SU-DHL-6 (cell line): ENCODE measurements around the gene DUS2.

Experiments used
- H2AFZ ChIP-seq: fragments of 200-600 bp; sonication (generic); 2 replicates; pipeline ENCODE4 v1.6.1; 2014; ENCODE audit warnings: low read depth, mild to moderate bottlenecking, moderate library complexity, mixed read lengths, antibody characterized with exemption, low read length; ENCODE audit not compliant: severe bottlenecking
- H3F3A ChIP-seq: fragments of 200-600 bp; shearing (Covaris generic); 2 replicates; pipeline ENCODE4 v1.6.0; 2016; ENCODE audit warnings: antibody characterized with exemption, mild to moderate bottlenecking; ENCODE audit not compliant: insufficient read depth
- H3K27ac ChIP-seq: fragments of 200-600 bp; sonication (generic); 2 replicates; pipeline ENCODE4 v1.5.1; 2016; ENCODE audit warnings: low read depth, mild to moderate bottlenecking, low read length, moderate library complexity, mixed read lengths
- H3K27me3 ChIP-seq: fragments of 200-600 bp; sonication (generic), shearing (Covaris generic); 2 replicates; pipeline ENCODE4 v1.6.0; 2014; ENCODE audit warnings: mild to moderate bottlenecking, low read length
- H3K36me3 ChIP-seq: fragments of 200-600 bp; sonication (generic); 2 replicates; pipeline ENCODE4 v1.6.1; 2014; ENCODE audit warnings: mild to moderate bottlenecking, low read length, mixed read lengths
- H3K4me2 ChIP-seq: fragments of 300-600, 200-600 bp; shearing (Covaris generic), sonication (generic); 2 replicates; pipeline ENCODE4 v1.6.0; 2014; ENCODE audit warnings: low read length, low read depth, mild to moderate bottlenecking; ENCODE audit not compliant: poor library complexity, severe bottlenecking
- H3K4me3 ChIP-seq: fragments of 200-600 bp; sonication (generic); 2 replicates; pipeline ENCODE4 v1.5.1; 2014; ENCODE audit warnings: antibody characterized with exemption, low read length, mild to moderate bottlenecking, mixed read lengths; ENCODE audit not compliant: insufficient read depth, poor library complexity, severe bottlenecking
- H3K79me2 ChIP-seq: fragments of 200-600 bp; sonication (generic); 2 replicates; pipeline ENCODE4 v1.6.1; 2014; ENCODE audit warnings: mild to moderate bottlenecking, low read length, moderate library complexity; ENCODE audit not compliant: insufficient read depth
- H3K9ac ChIP-seq: fragments of 200-600 bp; sonication (generic); 2 replicates; pipeline ENCODE4 v1.7.0; 2014; ENCODE audit warnings: mild to moderate bottlenecking, low read length
- H3K9me2 ChIP-seq: fragments of 200-600 bp; sonication (generic); replicated peaks from 2 replicates; pipeline ENCODE4 v1.6.1; 2014; ENCODE audit warnings: low read length; ENCODE audit not compliant: insufficient read depth
- H3K9me3 ChIP-seq: fragments of 200-600 bp; sonication (generic); 2 replicates; pipeline ENCODE4 v1.6.1; 2014; ENCODE audit warnings: low read length, mixed read lengths; ENCODE audit not compliant: insufficient read depth
- H4K20me1 ChIP-seq: fragments of 200-600 bp; sonication (generic); 2 replicates; pipeline ENCODE4 v1.6.1; 2014; ENCODE audit warnings: low read depth, mild to moderate bottlenecking, antibody characterized with exemption, low read length, moderate library complexity, mixed read lengths
- EZH2phosphoT487 ChIP-seq: fragments of 200-600 bp; sonication (generic), shearing (Covaris generic); conservative IDR thresholded peaks from 2 replicates; pipeline ENCODE4 v1.6.1; 2018; ENCODE audit warnings: mild to moderate bottlenecking, antibody characterized with exemption, low read length, moderate library complexity, mixed read lengths
- TF ChIP-seq, protein P1 (sequence below): fragments of 200-600 bp; sonication (generic); IDR thresholded peaks from one replicate; pipeline ENCODE4 v1.5.1; 2017; ENCODE audit warnings: antibody characterized with exemption, mild to moderate bottlenecking, low read length, moderate library complexity; ENCODE audit not compliant: insufficient read depth, poor library complexity, severe bottlenecking

Gene DUS2

GRCh38 chr16:67977005-67977404, 46.1 kb upstream of the DUS2 start:
- no peaks in the 10 kb centered on the region for H3F3A ChIP-seq
- TF ChIP-seq, protein P1, sequence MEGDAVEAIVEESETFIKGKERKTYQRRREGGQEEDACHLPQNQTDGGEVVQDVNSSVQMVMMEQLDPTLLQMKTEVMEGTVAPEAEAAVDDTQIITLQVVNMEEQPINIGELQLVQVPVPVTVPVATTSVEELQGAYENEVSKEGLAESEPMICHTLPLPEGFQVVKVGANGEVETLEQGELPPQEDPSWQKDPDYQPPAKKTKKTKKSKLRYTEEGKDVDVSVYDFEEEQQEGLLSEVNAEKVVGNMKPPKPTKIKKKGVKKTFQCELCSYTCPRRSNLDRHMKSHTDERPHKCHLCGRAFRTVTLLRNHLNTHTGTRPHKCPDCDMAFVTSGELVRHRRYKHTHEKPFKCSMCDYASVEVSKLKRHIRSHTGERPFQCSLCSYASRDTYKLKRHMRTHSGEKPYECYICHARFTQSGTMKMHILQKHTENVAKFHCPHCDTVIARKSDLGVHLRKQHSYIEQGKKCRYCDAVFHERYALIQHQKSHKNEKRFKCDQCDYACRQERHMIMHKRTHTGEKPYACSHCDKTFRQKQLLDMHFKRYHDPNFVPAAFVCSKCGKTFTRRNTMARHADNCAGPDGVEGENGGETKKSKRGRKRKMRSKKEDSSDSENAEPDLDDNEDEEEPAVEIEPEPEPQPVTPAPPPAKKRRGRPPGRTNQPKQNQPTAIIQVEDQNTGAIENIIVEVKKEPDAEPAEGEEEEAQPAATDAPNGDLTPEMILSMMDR: no peak
- TF ChIP-seq EZH2phosphoT487: no peak
- H3K9ac ChIP-seq: no peak overlapping the region
- H4K20me1 ChIP-seq: no peaks in the 10 kb centered on the region
- no peaks in the 10 kb centered on the region for H3K79me2 ChIP-seq
- H3K4me2 ChIP-seq: no peak overlapping the region
- H3K27ac ChIP-seq: no peak overlapping the region
- no peaks in the 10 kb centered on the region for H3K9me3 ChIP-seq
- no peaks in the 10 kb centered on the region for H3K36me3 ChIP-seq
- H2AFZ ChIP-seq: no peak overlapping the region
- H3K4me3 ChIP-seq: no peak overlapping the region
- H3K27me3 ChIP-seq: no peaks in the 10 kb centered on the region
- H3K9me2 ChIP-seq: no peaks in the 10 kb centered on the region

DNA sequence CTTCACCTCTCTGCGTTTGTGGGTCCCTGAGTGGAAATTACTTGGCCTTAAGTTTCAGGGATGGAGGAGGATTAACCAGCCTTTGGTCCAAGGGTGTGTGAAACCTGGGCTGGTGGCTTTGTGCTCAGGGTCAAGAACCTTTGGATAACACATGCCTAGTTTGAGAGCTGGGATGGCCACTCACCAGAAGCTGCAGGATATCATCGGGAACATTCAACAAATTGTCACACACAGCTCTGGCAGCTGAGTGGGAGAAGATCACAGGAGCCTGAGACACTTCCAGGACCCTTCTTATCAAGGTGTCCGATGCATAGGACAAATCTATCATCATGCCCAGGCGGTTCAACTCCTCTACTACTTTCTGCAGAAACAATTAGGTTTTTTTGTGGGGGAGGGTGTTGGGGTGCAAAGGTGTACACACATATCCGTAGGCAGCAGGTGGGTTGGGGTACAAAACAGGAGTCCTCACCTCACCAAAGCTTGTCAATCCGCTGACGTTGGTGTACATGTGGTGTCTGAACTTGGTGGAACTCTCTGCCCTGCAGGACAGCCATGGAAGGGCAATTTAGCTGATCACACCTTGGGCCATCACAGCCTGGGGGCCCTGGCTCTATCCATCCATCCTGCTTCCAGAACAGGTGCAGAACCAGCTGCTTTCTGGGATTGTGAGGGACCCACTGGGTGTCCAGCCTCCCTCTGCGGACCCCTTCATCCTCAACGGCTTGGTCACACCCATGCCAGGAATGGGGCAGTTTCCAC, 45.4 kb upstream of the DUS2 start:
- Histone ChIP-seq H3K9me3 (no peaks in the 10 kb centered on the region), H3K36me3 (no peaks in the 10 kb centered on the region), H3K9ac (no peak overlapping the region), H2AFZ (no peak overlapping the region), H3F3A (no peaks in the 10 kb centered on the region), H3K79me2 (no peaks in the 10 kb centered on the region), H3K4me2 (no peak overlapping the region), H3K4me3 (no peak overlapping the region), H3K27ac (no peak overlapping the region), H3K27me3 (no peaks in the 10 kb centered on the region), H4K20me1 (no peaks in the 10 kb centered on the region), H3K9me2 (no peaks in the 10 kb centered on the region)
- TF ChIP-seq, protein P1: no peak
- no peak for TF ChIP-seq EZH2phosphoT487

- Histone ChIP-seq H3K4me2 (no peak within 1 kb of the TSS), H3K27me3 (no peaks in the 10 kb centered on the region), H3K9ac (no peak within 1 kb of the TSS), H3K27ac (no peak within 1 kb of the TSS), H3K9me2 (no peaks in the 10 kb centered on the region), H3K36me3 (no peaks in the 10 kb centered on the region), H3K4me3 (no peak within 1 kb of the TSS), H4K20me1 (no peaks in the 10 kb centered on the region), H3K9me3 (no peaks in the 10 kb centered on the region), H3F3A (no peaks in the 10 kb centered on the region), H2AFZ (no peak within 1 kb of the TSS), H3K79me2 (no peaks in the 10 kb centered on the region)
- TF ChIP-seq, protein P1: no peak
- TF ChIP-seq EZH2phosphoT487: no peak
Observed at GRCh38 chr16:67979955-67980678, 43.0 kb upstream of the DUS2 start, which contains the start of gene DPEP3. Gene DPEP3, minus strand, starts transcription at chr16:67980499. Its CDS starts 119 bp downstream, at chr16:67980380.
